WTC11 (cell line): ENCODE results near the gene PRPF6.

ENCODE experiments used
- NR2C2 ChIP-seq: sonication (generic); formaldehyde crosslinking; IDR thresholded peaks from 2 replicates; pipeline ENCODE4 v1.8.0; 2022; ENCODE audit warnings: mild to moderate bottlenecking, missing genetic modification reagents
- NR3C1 ChIP-seq: sonication (generic); formaldehyde crosslinking; conservative IDR thresholded peaks from 2 replicates; pipeline ENCODE4 v1.8.1; 2023; ENCODE audit warnings: low read depth, mild to moderate bottlenecking, missing genetic modification reagents

DNA sequence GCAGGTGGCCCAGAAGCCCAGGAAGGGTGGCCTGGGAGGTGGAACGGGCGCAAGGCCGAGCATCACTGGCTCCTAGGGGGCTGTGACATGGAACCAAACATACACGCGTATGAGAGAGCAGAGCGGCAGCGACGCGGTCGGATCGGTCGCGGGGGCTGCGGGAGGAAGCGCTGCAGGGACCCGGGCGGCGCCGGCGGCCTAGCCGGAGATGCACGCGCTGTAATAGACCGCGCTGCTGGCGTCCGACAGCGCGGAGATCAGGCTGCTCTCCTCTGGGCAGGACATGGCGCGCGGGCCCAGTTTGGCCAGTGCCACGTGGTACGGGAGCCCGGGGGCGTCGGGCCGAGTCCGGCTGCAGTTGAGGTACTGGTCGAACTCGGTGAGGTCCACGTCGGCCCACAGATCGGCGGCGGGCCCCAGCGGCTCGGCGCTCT lies 67.1 kb downstream of the PRPF6 start:
- TF ChIP-seq NR2C2 (CRISPR knock-in tag): no peak
- no peak for TF ChIP-seq NR3C1 (CRISPR knock-in tag)
